Adipose tissue (tissue), 3 donors: ENCODE data around the gene ZDHHC5. TPM values are rescaled to one million over a fixed set of nuclear protein-coding genes. Genes with fewer than 3 reads are reported as not detected.
A peak's percentile ranks its signal among the peaks of the same experiment; 100 is the strongest.
"Not testable (repeated sequence)": the region's sequence is repeated elsewhere in the genome, so short reads cannot be mapped to it uniquely, and the experiment has no call there.

Experiments
- H3K27ac ChIP-seq: one replicate; pipeline ENCODE4 v1.5.1; 2013; ENCODE audit warnings: low read depth, low read length
- WGBS, 3 donors: extraction: QIAGEN DNeasy Blood & Tissue Kit; methylation state at CpG; one replicate each; pipeline ENCODE4 v1.1.7; 2013; 5-methylcytosine and 5-hydroxymethylcytosine counted together
- polyA plus RNA-seq, 3 donors: library from polyadenylated mRNA; stranded (reverse); fragments of 200-250 nt; gene quantifications; one replicate each; pipeline ENCODE4 v1.2.3, GENCODE V29; 2013
- donor health status: healthy with polysubstance abuse.
- donor health status: Bipolar disorder and iron deficiency.
- donor health status: healthy.

ZDHHC5 gene
- polyA plus RNA-seq, 3 donors: 17.5 to 34.6 (median 18.0) TPM

DNA sequence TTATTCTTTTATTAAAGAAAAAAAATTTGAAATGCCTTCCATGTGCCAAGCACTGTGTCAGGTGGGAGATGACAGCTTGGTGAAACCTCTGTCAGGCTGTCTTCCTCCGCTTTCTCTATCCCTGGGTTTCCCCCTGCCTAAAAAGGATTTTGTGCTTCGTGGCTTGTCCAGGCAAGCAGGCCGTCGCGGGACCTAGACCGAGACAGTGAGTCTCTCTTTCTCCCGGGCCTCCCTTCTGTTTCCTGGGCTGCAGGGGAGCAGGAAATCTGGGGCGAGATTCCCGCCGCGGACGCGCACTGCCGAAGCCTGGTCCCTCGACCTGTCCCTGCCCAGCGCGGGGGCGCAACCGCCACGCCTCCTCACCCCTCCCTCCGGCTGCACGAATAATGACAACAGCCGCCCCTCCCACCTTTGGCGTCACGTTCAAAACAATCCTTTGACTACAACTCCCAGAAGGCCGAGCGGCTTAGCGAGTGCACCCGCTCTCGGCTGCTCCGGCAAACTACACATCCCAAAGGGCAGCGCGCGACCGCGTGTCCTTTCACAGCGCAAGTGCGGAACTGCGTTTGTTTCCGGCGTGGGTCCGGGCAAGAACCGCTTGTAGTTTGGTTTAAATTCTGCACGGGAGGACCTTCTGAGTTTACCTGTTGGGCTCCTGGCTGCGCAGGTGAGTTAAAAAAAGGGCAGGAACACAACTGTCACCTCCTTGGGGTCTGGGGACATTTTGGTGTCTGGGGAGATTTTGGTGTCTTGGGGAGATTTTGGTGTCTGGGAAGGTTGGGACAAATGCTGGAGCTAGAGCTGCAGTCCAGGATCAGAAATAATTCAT is 10.5 kb upstream of the ZDHHC5 start, which contains the start of gene CLP1:
Gene CLP1, plus strand, starts transcription at position 569 of the 829 bp plus-strand sequence. CDS start 1,715 bp downstream, outside the sequence.
- 0% methylated on average over 43 to 45 of the region's 45 CpGs for WGBS, 3 donors
- no peak within 1 kb of the TSS for H3K27ac ChIP-seq

DNA sequence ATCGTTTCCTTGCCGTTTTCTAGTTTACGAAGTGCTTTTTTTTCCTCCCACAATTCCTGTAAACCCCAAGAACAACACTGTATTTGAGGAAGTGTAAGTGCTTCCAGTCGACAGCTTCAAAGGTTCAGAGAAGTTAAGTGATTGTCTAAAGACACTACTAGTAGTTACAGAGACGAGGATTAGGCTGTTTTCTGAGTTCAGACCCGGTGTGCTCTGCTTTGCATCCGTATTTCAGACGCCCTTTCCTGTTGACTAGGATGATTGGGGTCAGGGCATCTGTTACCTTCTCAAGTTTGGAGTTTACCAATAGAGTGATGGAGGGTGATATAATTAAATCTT is 9.9 kb upstream of the ZDHHC5 start:
- no peak overlapping the region for H3K27ac ChIP-seq
- WGBS, 3 donors: 0% methylated on average over 8 of the region's 8 CpGs

DNA sequence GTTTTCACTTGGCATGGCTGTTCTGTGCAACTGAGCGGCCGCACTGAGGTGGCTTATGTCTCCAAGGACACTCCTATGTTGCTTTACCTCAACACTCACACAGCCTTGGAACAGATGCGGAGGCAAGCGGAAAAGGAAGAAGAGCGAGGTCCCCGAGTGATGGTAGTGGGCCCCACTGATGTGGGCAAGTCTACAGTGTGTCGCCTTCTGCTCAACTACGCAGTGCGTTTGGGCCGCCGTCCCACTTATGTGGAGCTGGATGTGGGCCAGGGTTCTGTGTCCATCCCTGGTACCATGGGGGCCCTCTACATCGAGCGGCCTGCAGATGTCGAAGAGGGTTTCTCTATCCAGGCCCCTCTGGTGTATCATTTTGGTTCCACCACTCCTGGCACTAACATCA is 8.2 kb upstream of the ZDHHC5 start:
- 92 to 97% (median 97%) methylated on average over 14 of the region's 14 CpGs for WGBS, 3 donors
- H3K27ac ChIP-seq: no peak overlapping the region

DNA sequence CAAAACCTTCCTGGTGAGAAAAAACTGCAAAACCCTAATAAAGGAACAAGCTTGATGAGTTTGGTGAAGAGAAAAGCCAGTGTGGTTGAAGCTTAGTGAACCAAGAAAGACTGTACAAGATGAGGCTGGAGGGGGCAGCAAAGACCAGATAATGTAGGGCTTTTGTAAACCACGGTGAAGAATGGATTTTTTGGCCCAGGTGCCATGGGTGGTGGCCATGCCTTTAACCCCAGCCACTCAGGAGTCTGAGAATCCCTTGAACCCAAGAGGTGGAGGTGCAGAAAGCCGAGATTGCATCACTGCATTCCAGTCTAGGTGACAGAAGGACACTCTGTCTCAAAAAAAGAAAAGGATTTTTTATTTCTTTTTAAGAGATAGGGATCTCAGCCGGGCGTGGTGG is 5.0 kb upstream of the ZDHHC5 start:
- WGBS, 3 donors: 74 to 76% (median 75%) methylated on average over 4 of the region's 4 CpGs
- no peak overlapping the region for H3K27ac ChIP-seq

DNA sequence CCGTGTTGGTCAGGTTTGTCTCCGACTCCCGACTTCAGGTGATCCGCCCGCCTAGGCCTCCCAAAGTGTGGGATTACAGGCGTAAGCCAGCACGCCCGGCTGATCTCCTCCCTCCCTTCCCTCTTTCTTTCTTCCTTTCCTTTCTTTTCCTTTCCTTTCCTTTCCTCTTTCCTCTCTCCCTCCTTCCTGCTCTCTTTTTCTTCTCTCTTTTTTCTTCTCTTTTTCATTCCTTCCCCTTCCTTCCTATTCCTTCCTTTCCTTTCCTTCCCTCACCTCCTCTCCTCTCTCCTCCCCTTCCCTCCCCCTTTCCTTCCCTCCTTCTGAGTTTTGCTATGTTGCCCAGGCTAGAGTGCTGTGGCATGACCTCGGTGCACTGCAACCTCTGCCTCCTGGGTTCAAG is 3.9 kb upstream of the ZDHHC5 start:
- H3K27ac ChIP-seq: no peak overlapping the region
- 79 to 85% (median 80%) methylated on average over 9 of the region's 9 CpGs for WGBS, 3 donors

DNA sequence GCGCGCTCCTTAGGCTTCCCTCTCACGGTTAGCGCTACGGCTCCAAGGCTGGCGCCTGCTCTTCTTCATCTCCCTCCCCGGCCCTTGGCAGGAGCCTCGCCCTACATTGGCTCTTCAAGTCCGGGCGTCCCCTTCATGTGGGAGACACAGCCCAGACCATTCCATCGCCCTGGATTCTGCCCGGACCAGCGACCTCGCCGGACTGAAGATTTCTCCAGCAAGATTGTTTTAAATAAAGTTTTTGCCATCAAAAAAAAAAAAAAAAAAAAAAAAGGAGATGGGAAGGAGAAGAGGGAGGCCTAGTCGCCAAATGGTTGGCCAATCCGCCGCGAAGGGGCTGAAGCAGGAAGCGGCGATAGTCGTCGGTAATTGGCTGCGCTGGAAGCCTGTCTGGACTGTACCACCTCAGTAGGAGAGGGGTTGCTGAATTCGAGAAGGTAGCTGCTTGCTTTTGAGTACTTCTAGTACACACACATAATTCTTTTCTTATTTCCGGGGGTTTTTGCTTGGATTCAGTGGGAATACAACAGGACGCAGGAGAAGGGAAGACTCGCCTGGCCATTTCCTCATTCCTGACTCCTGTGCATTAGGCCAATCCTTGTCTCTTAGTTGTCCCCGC is 688 bp upstream of the ZDHHC5 start:
- peak overlapping the region; percentile 80 for H3K27ac ChIP-seq
- 0 to 1% (median 1%) methylated on average over 29 of the region's 29 CpGs for WGBS, 3 donors

DNA sequence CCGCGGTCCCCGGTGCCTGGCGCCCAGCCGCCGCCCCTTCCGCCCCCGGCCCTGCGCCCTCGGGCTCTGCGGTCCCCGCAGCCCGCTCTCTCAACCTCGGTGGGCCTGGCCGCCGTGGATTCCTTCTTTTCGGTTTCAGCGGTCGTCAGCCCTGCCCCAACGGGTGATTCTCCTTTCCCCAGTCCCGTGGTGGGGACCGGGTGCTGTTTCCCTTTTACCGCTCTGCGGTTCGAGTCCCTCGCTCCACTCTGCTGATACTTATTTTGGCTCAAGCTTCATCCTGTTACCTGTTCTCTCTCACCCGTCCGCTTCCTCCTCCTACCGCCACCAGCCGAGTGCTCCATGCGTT is 494 bp downstream of the ZDHHC5 start:
- WGBS, 3 donors: 0 to 1% (median 1%) methylated on average over 30 to 31 of the region's 31 CpGs
- H3K27ac ChIP-seq: peak overlapping the region; percentile 98

DNA sequence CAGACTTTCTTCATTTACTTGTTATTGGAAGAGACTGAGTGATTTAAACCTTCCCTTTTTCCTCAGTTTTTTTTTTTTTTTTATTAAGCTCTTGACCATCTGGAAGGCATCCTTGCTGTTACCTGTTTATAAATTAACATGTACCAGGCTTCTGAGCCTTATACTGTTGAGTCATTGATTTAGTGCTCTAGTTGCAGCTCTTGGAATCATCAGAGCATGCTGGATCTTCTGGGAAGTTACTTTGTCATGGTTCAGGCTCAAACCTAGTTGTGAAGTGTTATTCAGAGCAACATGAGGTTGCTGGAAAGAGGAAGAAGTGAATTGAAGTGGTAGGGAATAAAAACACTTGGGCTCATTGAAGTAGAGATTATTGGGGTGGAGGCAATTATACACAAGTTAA is 6.3 kb downstream of the ZDHHC5 start:
- H3K27ac ChIP-seq: no peak overlapping the region

DNA sequence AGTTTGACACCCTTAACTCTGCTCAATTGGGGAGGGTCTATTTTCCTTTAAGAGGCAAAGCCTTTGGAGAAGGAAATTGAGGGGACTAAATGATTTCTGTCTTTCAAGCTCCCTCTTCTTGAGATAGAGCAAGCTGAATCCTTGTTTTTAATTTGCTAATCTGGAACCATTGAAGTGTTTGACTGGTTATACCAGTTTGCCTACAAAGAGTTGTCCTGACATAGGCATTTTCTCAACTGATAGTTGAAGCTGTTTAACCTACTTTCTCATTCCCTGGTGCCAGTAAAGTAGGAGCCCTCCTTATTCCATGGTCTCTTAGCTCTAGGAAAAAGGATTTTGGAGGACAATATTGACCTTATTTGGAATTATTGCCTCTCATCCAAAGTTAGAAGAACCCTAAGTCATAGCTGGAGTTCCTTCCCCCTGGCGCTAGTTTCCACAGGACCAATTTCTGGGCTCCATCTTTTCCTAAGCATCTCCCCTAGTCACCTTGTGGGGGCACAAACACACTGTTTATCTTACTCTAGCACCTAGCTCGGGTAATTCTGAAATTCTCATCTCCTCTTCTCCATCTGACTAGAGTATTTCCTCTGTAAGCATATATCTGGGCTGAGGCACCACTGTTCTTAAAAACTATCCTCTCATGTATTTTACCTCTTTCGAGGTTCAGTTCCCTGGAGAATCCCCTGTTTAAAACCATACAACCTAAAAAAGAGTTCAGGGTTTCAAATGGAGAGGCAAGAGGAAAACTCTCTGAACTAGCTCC is 7.4 kb downstream of the ZDHHC5 start:
- 84 to 85% (median 85%) methylated on average over 3 of the region's 3 CpGs for WGBS, 3 donors
- H3K27ac ChIP-seq: no peak overlapping the region

DNA sequence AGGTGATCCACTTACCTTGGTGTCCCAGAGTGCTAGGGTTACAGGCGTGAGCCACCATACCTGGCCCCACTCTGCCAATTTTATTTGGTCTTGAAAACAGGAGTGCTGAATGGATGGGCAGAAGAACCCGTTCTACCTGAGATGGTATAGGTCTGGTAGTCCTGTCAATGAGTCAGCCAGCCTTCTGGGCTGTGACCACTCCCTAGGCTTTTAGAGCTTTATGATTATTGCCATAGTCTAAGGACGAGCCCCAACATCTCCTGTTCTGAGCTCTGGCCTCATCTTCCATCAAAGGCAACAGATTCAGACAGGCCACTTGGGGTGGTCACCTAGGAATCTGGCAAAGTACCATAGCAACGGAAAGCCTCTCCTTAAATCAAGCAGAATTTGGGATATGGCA is 11.5 kb downstream of the ZDHHC5 start:
- 82 to 91% (median 87%) methylated on average over 4 of the region's 4 CpGs for WGBS, 3 donors
- no peak overlapping the region for H3K27ac ChIP-seq

DNA sequence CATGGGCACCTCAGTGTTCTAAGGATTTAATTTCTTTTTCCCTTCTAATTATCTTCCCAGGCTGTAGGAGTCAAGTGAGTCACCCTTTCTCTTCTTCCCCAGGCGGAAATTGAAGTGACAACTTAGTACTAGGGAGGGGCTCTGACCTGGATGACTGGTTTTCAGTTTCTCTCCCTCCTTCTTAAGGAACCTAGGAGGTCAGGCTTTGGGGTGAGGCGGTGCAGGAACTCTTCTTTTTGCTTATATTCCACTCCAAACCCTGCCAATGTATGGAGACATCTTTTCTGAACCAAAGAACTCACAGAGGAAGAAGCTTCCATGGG is 12.6 kb downstream of the ZDHHC5 start:
- H3K27ac ChIP-seq: no peak overlapping the region
- WGBS, 3 donors: 80 to 87% (median 85%) methylated on average over 2 of the region's 2 CpGs

DNA sequence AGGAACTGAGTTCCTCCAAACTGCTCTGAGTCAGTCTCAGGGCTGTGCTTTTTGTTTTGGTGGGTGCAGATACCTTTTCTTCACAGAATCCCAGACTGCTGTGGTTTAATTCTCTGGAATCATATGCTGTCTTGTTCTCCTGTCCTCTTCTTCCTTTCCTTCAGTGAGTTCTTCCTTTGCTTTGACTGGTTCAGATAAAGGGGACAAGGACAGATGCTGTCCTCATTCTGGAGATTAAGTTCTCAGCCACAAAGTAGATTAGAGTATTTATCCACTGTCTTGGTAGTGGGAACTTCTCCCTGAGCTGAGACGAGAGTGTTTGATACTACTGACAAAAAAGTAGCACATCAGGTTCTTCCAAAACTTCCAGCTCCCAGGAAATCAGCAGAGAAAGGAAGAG is 13.3 kb downstream of the ZDHHC5 start:
- H3K27ac ChIP-seq: no peak overlapping the region
- WGBS, 3 donors: 50 to 74% (median 58%) methylated on average over 1 of the region's 1 CpG

DNA sequence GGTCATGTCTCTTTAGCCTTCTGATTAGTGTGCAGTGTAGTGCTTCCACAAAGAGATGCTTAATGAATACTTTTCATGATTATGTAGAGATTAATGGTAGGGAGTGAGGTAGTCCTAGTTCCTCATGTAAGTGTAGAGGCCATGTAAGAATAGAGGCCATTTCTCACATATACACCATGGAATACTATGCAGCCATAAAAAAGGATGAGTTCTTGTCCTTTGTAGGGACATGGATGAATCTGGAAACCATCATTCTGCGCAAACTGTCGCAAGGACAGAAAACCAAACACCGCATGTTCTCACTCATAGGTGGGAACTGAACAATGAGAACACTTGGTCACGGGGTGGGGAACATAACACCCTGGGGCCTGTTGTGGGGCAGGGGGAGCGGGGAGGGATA is 22.6 kb downstream of the ZDHHC5 start:
- 97 to 100% (median 99%) methylated on average over 5 of the region's 5 CpGs for WGBS, 3 donors
- H3K27ac ChIP-seq: not testable (repeated sequence)

DNA sequence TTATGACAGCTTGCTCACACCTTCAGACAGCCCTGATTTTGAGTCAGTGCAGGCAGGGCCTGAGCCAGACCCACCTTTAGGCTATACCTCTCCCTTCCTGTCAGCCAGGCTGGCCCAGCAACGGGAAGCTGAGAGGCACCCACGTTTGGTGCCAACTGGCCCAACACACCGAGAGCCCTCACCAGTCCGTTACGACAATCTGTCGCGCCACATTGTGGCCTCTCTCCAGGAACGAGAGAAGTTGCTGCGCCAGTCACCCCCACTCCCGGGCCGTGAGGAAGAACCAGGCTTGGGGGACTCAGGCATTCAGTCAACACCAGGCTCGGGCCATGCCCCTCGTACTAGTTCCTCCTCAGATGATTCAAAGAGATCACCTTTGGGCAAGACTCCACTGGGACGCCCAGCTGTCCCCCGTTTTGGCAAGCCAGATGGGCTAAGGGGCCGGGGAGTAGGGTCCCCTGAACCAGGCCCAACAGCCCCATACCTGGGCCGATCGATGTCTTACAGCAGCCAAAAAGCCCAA is 31.0 kb downstream of the ZDHHC5 start:
- no peak overlapping the region for H3K27ac ChIP-seq
- WGBS, 3 donors: 85 to 90% (median 90%) methylated on average over 18 of the region's 18 CpGs

DNA sequence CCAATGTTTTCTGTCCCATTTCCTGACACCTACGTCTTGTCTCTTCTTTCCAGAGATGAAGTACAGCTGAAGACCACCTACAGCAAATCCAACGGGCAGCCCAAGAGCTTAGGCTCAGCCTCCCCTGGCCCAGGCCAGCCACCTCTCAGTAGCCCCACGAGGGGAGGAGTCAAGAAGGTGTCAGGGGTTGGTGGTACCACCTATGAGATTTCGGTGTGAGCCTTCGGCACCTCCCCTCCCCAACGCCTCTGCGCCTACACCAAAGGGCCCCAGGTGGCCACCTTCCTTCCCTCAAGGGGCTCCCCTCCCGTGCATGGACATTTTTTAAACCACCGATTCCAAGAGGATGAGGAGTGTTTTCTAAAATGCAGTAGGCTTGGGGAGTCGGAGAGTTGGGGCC is 31.9 kb downstream of the ZDHHC5 start:
- no peak overlapping the region for H3K27ac ChIP-seq
- 86 to 88% (median 86%) methylated on average over 10 of the region's 10 CpGs for WGBS, 3 donors

DNA sequence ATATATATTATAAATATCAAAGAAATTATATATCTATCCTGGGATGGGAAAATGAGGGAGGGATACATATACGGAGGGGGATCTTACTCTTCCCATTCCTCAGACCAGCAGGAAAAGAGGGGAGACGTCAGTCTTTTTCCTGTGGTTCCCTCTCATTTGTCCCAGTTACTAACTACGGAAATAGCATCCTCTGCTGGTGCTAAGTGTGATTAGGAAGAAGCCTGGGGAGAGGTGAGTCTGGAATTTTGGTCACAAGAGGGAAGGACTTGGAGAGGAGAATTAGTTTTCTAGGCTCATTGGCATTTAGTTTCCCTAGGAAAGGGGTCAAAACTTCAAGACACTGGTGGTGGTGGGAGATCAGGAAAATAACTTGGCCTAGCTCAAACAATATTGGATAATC is 32.5 kb downstream of the ZDHHC5 start:
- no peak overlapping the region for H3K27ac ChIP-seq
- 49 to 74% (median 63%) methylated on average over 3 of the region's 3 CpGs for WGBS, 3 donors

DNA sequence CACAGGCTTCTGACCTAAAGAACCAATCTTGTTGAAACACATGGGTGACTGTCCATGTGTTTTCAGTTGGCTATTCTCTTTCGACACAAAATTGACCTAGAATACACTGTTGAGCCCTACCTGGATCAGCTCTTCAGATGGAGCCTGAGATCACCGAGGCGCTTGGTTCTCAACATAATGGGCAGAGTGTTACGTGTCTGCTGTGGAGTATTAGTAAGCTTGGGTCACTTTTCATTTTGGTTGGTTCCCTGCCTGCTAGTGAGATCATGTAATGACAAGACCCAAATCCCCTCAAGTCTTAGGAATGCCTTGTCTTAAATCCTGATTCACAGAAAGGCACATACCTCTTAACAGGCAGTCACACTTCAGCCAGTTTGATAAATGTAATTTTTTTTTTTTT is 35.4 kb downstream of the ZDHHC5 start:
- H3K27ac ChIP-seq: no peak overlapping the region
- WGBS, 3 donors: 92 to 93% (median 92%) methylated on average over 4 of the region's 4 CpGs

DNA sequence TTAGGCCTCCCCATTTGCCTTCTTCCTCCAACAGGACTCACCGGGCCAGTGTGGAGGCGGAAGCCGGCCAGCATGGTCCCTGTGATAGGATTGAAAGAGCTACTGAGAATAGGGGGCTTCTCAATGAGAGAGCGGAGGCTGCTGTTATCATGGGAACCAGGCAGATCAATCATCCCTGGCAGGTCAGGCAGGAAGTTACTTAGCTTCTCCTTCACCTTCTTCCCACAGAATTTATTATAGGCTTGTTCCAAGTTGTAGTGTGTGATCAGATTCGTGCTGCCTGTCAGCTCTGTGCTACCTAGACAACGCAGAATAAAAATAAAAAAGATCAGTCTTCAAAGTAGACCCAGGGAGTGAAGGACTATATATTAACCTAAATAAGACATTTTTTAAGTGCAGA is 37.0 kb downstream of the ZDHHC5 start:
- WGBS, 3 donors: 85 to 90% (median 87%) methylated on average over 6 of the region's 6 CpGs
- H3K27ac ChIP-seq: no peak overlapping the region

DNA sequence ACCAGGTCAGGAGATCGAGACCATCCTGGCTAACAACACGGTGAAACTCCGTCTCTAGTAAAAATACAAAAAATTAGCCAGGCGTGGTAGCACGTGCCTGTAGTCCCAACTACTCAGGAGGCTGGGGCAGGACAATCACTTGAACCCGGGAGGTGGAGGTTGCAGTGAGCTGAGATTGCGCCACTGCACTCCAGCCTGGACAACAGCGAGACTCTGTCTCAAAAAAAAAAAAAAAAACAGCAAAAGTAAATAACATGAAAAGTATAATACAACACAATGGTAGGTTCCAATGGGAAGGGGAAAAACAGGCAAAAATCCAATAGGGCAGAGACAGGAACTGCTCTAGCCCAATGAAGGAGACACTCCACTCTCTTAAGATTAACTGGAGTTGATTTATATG is 37.5 kb downstream of the ZDHHC5 start:
- WGBS, 3 donors: 85 to 90% (median 86%) methylated on average over 8 of the region's 8 CpGs
- H3K27ac ChIP-seq: not testable (repeated sequence)
